EH (cell line): ENCODE measurements around the gene MEGF11.
A peak's percentile ranks its signal among the peaks of the same experiment; 100 is the strongest.

Experiments
- DNase-seq: peaks from one replicate; pipeline ENCODE4 v3.0.0-alpha.2; 2015; ENCODE audit warnings: low read depth

Gene MEGF11

GRCh38 chr15:65968511-65968910 lies 285.0 kb downstream of the MEGF11 start:
- no peak for DNase-seq

DNA sequence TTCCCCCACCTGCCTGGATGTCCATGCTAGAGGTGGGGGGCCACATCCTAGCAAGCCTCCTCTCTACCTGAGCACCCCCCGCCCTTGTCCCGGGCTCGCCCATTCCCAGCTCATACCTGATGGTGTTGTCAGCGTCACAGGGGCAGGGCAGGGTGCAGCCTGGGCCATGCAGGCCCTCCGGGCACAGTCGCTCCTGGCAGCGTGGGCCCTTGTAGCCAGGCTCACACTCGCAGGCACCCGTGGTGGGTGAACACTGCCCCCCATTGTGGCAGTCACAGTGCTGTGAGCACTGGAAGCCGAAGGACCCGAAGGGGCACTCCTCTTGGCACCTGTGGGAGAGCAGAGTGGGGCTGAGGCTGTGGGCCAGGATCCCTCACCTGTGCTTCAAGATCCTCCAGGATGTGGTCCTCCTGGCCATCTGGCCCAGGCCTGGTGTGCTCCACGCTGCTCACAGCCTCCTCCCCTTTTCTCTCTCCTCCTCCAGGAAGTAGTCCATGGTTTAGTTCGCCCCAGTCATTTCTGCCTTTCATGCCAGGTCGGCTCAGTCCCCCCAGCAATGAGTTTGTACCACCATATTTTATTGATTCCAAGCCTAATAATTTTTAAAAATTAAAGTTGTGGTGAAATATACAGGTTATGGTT lies 288.6 kb downstream of the MEGF11 start:
- no peak for DNase-seq

- no peak for DNase-seq
Observed at GRCh38 chr15:65963911-65964482, 289.6 kb downstream of the MEGF11 start.

DNA sequence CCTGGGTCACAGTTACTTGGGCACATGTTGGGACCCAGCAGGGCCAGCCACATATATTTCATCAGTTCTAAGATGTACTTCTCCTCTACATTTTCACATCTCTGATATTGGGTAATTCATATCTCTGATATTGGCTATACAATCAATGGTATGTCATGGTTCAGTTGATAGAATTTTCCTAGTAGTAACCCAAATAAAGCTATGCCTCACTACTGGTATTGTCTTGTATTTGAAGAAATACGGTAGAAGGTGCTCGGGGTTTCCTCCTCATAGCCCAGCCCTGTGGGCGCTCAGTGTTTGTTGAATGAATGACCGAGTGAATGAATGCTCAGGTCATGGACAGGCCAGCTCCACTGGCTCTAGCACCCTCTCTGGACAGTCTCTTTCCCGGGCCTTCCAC lies 290.2 kb downstream of the MEGF11 start:
- no peak for DNase-seq

- peak; percentile 13 for DNase-seq
Observed at GRCh38 chr15:65962187-65962586, 291.4 kb downstream of the MEGF11 start.

DNA sequence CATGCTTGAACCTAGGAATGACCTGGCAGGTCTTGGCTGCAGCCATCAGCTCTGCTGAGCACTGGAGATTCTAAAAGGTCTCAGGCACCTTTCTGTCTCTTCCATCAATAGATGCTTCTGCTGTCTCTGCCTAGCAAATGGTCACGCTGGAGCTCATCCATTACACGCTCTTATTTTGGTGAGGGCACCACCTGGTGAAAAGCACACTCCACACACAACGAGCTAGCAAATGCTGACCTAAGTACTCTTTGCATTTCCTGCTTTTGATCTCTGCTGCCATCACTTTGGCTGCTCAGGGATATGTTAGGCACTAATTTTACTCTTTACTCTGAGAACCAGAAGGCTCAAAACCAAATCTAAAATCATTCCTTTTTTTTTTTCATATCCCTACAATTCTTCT lies 293.0 kb downstream of the MEGF11 start:
- DNase-seq = no peak

DNA sequence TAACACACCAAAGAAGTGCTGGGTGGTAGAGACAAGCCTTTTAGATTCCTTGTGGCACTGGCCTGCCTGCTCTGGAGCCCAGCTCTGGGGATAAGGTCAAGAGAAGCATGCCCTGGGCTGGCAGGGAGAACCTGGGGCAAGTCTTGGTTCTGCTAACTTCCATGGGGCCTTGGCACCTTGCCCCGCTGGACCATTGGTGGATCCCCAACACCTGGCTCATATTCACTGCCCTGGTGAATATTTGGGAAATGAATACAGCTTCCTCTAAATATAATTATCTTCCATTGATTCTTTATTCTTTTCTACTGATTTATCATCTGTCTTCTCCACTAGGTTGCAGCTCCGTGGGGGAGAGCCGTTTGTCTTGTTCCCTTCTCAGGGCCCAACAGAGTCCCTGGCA lies 294.7 kb downstream of the MEGF11 start:
- DNase-seq = no peak

DNA sequence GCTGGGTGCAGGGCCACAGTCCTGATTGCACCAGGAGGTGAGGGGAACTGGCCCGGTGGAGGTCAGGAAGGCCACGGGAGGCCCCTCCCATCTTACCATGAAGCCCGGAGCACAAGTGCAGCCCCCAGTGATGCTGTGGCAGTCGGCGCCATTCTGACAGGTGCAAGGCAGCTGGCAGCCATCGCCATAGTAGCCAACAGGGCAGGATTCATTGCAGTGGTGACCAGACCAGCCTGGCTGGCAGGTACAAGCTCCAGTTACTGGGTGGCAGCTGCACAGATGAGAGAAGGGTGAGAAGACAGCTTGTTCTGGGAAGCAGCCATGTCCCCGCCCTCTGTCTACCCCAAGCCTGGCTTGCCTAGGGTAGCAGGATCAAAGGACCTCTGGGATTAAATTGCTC lies 296.1 kb downstream of the MEGF11 start:
- DNase-seq = no peak

DNA sequence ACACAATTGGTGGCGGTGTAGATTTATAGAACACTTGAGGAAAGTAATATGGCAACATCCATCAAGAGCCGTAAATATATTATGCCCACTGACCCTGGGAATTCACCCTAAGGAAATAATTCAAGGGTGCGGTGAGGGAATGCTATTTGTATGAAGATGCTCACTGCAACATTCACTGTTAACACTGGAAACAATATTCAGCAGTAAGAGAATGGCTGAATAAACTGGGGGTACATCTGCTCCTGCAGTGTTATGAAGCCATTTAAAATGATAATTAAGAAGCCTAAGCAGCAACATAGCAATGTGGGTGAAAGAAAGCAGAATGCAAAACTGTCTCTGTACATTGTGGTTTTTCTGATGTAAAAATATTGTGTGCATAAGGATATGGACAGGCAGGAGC lies 296.7 kb downstream of the MEGF11 start:
- no peak for DNase-seq

DNA sequence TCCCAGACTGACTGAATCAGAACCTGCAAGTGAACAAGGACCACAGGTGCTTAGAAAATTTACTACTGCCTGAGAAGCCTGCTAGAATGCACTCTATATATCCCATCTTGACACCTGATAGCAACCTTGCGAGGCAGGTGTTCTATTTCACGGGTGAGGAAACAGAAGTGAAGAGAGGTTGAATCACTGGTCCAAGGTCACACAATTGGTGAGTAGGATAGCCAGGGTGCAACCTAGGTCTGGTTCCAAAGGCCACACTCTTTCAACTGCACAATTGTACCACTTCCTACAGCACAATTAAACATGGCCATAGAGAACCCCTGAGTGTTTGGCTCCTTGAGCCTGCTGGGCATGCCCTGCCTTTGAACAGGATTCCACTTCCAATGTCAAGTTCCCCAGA lies 297.2 kb downstream of the MEGF11 start:
- no peak for DNase-seq

DNA sequence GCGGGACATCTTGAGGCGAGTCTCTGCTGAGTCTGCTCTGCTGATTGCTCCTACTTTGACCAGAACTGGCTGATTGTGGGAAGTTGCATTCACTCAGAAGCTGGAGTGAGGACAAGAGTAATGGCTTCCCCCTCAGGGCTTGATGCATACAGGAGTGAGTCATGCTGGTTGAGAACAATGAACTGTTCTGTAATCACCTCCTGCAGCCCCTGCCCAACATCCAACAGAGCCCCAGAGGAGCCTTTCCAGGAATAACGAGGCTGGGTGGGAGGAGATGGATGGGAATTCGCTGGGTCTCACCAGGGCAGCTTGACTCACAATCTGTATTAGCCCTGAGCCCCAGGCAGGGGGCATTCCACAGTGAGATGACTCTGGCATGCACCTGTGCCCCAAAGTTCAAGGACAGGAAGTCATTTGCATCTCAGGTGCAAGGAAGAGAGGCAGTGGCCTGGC lies 299.2 kb downstream of the MEGF11 start:
- DNase-seq = peak; percentile 18

- DNase-seq = no peak
Observed at GRCh38 chr15:65953622-65954021, 299.9 kb downstream of the MEGF11 start.

- DNase-seq = peak; percentile 68
Observed at GRCh38 chr15:65952391-65953053, 301.0 kb downstream of the MEGF11 start.

- no peak for DNase-seq
Observed at GRCh38 chr15:65951007-65951406, 302.5 kb downstream of the MEGF11 start.

GRCh38 chr15:65949491-65949890 lies 304.1 kb downstream of the MEGF11 start:
- DNase-seq = no peak

DNA sequence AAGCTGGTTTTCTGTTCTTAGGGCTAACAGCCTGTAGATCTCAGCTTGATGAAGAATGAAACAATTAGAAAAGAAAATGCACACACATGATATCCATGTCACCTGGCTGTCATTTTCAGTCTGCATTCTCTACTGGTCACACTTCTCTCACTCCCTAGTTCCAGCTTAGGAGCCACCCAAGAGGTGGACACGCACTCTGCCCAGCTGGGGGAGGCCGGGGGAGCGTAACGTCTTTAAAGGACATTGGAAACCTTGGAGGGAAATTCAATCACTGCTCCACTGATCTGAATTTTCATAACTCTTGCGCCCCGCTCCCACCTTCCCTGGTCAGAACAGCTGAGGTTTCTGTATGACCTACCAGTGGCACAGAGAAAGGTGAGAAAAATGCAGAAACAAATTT lies 304.5 kb downstream of the MEGF11 start:
- DNase-seq = no peak

- no peak for DNase-seq
Observed at GRCh38 chr15:65948383-65948782, 305.2 kb downstream of the MEGF11 start.

- DNase-seq = no peak
Observed at GRCh38 chr15:65947041-65947440, 306.5 kb downstream of the MEGF11 start.

DNA sequence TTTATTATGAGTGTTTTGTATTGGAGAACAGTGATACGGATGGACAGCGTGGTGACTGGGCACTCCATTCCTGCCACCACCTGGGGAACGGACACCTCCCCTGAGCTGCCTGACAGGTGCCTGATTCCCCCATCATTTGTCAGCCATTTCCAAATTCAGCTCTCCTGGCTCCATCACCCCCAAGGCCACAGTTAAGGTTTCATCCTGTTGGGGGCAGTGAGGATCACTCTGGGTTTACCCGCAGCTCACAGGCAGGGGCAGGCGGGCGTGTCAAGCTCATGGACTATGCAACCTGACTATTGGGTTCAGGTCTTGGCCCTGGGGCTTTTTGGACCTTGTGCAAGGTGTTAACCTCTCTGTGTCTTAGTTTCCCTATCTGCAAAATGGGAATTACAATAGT lies 307.9 kb downstream of the MEGF11 start:
- DNase-seq = no peak

GRCh38 chr15:65944404-65944803 lies 309.1 kb downstream of the MEGF11 start:
- no peak for DNase-seq

DNA sequence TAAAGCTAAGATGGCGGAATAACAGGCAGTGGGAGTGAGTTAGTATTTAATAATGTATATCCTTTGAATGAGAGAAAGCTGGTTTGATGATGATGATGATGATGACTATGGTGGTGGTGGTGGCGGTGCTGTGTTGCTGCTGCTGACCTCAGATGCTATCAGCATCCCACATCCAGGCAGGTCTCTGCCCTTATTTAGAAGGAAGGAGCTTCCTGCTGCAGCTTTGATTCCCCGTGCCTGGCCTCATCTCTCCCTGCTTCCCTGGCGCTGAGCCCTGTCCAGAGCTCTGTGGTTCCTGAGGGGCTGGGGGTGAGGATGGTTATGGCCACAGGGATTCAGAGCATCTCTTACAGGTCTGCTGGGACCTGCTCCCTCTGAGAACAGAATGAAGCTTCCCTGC lies 311.1 kb downstream of the MEGF11 start:
- peak; percentile 16 for DNase-seq

GRCh38 chr15:65940618-65940909 lies 313.0 kb downstream of the MEGF11 start:
- DNase-seq = peak; percentile 30

GRCh38 chr15:65939901-65940617 lies 313.5 kb downstream of the MEGF11 start:
- DNase-seq = peak; percentile 95
